GM21423 (cell line): ENCODE measurements around the gene USP7.

Source experiments
- ATAC-seq: cut with Tn5 transposase; IDR thresholded peaks from one replicate; pipeline ENCODE4 v1.9.1; 2021; ENCODE audit warnings: mild to moderate bottlenecking, moderate library complexity; ENCODE audit not compliant: unreplicated experiment

Gene USP7

GRCh38 chr16:8953064-8953463, 10.6 kb downstream of the USP7 start:
- no peak for ATAC-seq

DNA sequence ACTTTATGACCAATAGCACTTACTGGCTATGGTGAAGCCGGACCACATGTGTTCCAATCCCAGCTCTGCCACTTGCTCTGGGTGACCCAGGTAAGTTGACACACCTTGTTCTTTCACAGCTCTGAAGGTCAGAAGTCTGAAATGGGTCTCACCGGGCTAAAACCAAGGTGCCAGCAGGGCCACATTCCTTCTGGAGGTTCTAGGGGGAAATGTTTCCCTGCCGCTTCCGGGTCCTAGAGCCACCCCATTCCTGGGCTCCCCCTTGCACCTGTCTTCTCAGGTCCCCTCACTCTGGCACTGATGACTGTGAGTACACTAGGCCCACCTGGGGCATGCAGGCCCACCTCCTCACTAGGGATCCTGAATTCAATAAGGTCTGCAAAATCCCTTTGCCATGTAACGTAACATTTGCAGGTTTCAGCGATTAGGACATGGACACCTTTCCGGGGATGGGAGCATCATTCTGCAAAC, 11.4 kb downstream of the USP7 start:
- no peak for ATAC-seq

GRCh38 chr16:8951447-8952280, 12.0 kb downstream of the USP7 start:
- peak; percentile 40 for ATAC-seq

- no peak for ATAC-seq
These were observed 13.1 kb downstream of the USP7 start for GRCh38 chr16:8950580-8951077.

DNA sequence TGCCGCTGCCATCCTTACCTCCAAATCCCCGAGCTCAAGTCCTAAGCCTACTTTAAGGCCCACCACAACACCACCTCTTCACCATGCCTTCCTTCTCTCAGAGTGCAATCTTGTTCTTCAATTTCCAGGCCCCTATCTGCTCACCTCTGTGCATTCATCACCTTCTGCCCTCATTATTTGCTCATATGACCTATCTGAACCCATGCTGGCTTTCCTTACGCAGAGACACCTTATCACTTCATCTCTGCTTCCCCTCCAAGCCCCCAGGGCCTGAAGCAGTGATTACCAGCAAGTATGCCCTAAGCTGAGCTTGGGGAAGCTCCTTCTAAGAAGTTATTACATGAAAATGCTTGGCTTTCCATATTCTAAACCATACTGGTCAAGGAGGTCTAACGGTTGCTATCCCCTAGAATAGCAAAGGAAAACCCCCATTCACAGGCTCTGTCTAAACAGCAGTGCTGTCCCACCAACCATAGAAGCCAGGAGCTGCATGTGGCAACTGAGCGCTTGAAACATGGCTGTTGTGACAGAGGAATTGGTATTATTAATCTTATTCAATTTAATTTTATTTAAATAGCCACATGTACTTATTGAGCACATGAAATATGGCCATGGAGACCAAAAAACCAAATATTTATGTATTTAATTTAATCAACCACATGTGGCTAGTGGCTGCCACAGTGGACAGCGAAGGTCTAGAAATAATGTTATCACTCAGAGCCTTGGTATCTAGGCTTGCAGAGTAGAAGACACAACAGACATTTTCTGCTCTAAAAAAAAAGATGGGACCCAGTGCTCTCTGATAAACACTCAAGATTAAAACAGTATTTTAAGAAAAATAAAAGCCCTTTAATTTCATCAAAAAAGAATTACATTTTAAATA, 13.9 kb downstream of the USP7 start:
- ATAC-seq, result no peak

DNA sequence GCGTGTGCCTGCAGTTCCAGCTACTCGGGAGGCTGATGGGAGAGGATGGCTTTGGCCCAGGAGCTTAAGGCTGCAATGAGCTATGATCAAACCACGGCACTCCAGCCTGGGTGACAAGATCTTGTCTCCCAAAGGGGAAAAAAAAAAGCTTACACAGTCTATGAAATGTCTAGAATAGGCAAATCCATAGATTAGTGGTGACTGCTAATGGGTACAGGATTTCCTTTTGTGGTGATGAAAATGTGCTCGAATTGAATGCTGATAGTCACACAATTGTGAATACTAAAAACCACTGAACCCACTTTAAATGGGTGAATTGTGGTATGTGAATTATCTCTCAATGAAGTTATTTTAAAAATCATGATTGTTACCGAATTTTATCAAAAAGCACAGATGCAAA, 14.9 kb downstream of the USP7 start:
- no peak for ATAC-seq

DNA sequence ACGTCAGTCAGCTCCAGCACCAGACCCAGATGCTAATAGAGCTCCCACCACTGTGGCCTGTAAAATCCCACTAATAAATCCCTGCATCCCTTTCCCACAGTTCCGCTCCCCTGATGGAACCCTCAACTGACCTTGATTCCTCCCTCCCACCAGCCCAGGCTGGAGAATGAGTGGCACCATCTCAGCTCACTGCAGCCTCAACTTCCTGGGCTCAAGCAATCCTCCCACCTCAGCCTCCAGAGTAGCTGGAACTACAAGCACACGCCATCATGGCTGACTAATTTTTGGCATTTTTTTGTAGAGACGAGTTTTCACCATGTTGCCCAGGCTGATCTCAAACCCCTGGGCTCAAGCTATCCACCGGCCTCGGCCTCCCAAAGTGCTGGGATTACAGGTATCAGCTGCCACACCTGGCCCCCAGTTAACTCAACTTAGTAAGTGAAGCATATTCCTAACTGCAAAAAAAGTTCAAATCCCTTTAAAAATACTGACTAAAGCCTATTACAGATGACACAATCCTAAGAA, 15.6 kb downstream of the USP7 start:
- no peak for ATAC-seq

DNA sequence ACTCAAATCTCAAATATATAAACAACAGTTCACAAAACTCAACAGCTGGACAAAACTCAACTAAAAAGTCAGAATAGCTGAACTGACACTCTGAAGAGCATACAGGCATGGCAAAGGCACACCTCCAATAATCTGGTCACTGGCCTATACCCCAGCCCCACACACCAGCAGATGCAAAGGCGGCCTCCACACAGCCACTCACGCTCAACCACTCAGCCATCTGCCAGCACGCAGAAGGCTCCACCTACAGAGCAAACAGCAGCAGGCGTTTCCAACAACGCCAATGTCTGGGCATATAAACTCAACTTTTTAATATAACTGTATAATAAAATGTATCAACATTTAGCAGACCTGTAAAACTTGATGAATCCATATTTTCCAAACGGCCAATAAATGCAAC, 17.2 kb downstream of the USP7 start:
- ATAC-seq, result no peak

DNA sequence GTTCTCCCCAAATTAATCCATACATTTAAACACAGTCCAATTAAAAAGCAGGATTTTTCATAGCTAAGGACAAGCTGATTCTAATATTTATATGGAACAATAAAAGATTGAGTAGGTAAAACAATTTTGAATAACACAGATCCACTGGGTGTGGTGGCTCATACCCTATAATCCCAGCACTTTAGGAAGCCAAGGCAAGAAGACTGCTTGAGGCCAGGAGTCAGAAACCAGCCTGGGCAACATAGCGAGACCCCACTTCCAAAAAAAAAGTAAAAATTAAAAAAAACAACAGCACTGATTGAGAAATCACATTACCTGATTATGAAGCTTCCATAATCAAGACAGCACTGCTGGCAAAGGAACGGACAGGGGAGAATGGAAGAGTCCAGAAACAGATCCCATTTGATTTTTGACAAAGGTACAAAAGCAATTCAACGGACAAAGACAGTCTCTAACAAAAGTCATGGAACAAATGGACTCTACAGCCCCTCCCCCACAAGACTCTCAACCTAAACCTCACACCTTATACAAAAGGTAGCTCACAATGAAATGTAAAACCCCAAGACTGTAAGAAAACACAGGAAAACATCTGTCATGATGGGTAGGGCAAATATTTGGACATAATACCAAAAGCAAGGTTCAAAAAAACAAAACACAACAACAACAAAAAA, 17.9 kb downstream of the USP7 start:
- no peak for ATAC-seq

GRCh38 chr16:8943966-8944759, 19.5 kb downstream of the USP7 start:
- peak; percentile 70 for ATAC-seq

GRCh38 chr16:8943001-8943763, 20.5 kb downstream of the USP7 start:
- no peak for ATAC-seq

DNA sequence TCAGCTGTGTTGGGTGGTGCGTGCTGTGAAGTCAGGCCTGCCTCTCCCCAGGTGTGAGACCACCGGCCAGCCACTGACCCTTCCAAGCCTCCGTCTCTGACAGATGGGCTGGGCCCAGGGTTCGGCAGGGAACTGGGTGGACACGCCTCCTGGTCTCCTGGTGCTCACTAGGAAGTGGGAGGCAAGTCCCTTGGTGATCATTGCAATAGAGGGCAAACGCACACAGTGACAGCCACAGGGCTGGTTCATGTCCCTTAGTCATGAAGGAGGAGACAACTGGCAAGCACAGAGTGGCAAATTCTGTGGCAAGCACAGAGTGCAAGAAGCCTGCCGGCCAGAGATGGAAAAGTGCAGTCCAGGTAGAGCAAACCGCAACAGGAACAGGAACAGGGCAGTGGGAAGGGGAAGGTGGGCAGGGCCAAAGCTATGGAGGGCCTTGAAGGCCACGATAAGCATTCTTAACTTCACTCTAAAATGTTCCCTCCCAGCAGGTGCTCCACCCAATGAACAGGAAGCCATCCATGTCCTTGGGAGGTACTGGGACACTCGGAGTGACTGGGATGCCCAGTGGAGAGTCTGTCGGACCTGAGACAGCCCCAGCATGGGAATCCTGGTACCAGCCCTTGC, 21.9 kb downstream of the USP7 start:
- ATAC-seq, result no peak

- ATAC-seq, result no peak
These were observed 25.9 kb downstream of the USP7 start for GRCh38 chr16:8937803-8938202.

GRCh38 chr16:8936421-8936820, 27.3 kb downstream of the USP7 start:
- peak; percentile 86 for ATAC-seq

DNA sequence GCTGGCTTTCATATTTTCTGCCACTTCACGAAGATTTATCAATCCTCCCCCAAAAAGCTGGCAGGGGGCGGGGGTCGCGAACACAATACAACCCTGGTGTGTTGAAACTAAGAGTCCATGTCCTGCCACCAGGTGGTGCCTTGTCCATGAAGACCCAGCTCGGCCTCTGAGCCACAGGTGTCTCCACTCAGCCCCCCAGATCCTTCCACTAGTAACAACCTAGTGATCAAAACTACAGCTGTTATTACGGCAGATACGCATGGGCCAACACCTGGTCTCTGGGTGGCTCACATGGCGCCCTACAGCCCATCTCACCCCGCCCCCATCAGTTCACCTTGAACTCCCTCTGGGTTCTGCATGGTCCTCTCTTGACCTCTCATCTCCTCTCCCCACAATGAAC, 27.7 kb downstream of the USP7 start:
- peak; percentile 28 for ATAC-seq

GRCh38 chr16:8934601-8935000, 29.1 kb downstream of the USP7 start:
- no peak for ATAC-seq

DNA sequence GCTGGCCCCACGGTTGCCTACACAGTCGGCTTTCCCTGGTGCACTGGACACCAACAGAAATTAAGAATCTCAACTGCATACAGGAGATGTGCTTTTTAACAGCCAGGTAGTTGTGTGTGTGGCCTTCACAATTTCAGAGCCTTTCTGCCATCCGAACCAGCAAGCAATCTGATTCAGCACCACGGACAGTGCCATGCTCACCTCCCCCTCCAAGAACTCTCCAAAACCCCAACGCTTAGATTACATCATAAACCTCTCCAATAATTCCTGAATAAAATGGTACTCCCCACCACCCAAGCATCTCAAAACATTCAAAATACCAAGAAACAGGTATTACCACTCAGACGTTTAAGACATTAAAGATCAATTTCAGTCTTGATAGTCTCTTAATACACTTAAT, 31.8 kb downstream of the USP7 start:
- ATAC-seq, result no peak

DNA sequence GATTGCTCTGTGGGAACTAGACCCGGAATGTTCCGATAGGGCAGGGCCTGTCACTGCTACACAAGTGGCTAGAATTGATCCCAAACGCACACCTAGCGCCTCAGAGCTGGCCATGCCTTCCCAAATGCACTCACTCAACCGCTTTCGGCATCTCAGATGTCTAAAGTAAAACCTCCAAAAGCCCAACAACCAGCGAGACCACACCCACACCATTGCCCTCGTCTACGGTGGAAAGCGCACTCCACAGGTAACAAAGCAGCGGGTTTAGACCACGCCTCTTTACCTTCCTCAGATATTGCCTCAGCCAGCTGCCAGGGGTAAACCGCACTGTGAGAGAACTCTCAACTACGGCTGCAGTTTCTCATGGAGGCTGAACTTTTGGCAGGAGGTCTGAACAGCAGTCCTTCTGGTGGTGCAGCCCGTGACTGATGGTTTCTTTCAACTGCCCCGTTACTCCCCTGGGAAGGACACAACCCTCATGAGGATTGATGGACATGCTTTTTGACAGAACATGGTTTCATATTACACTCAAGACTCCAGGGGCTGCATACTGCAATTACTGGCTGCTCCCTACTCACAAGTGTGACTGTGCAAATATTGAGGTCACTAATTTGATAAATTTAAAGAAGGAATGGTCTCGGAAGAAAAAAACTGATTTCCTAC, 34.5 kb downstream of the USP7 start:
- ATAC-seq, result no peak
